Suprapubic skin (tissue), 4 donors: Measurements from ENCODE around the gene RPRD1B. TPM values are rescaled to one million over a fixed set of nuclear protein-coding genes. Genes with fewer than 3 reads are reported as not detected.

Experiments used
- DNase-seq, 2 donors: peaks; one replicate each; pipeline ENCODE4 v3.0.0-alpha.2; 2019; ENCODE audit warnings: low spot score in 2 of 2
- H3K27ac ChIP-seq: fragments of 200-600 bp; sonication (generic); one replicate; pipeline ENCODE4 v1.5.1; 2019
- H3K27me3 ChIP-seq: fragments of 200-600 bp; sonication (generic); one replicate; pipeline ENCODE4 v1.5.1; 2019
- H3K36me3 ChIP-seq: fragments of 200-600 bp; sonication (generic); one replicate; pipeline ENCODE4 v1.5.1; 2019
- H3K4me1 ChIP-seq: fragments of 200-600 bp; sonication (generic); one replicate; pipeline ENCODE4 v1.5.1; 2019
- H3K4me3 ChIP-seq: fragments of 200-600 bp; sonication (generic); one replicate; pipeline ENCODE4 v1.5.1; 2019; ENCODE audit warnings: mild to moderate bottlenecking
- H3K9me3 ChIP-seq: fragments of 200-600 bp; sonication (generic); one replicate; pipeline ENCODE4 v1.5.1; 2019
- EP300 ChIP-seq: sonication (generic); formaldehyde crosslinking; IDR thresholded peaks from one replicate; pipeline ENCODE4 v1.6.1; 2017; ENCODE audit warnings: antibody characterized with exemption
- POLR2A ChIP-seq, 2 donors: fragments of 450-650 bp; IDR thresholded peaks; one replicate each; pipeline ENCODE4 v1.6.1; 2017; ENCODE audit warnings: antibody characterized with exemption in 2 of 2, mild to moderate bottlenecking in 2 of 2, moderate library complexity in 2 of 2
- POLR2AphosphoS5 ChIP-seq, 3 donors: sonication (generic); formaldehyde crosslinking; IDR thresholded peaks; one replicate each; pipeline ENCODE4 v1.6.1; 2017; ENCODE audit warnings: antibody characterized with exemption in 3 of 3
- WGBS: methylation state at CpG from one replicate; pipeline ENCODE4 v1.1.5; 2018; 5-methylcytosine and 5-hydroxymethylcytosine counted together
- total RNA-seq, 4 donors: library from RNA; depleted of rRNA; stranded (reverse); fragments of >200 nt; gene quantifications; one replicate each; pipeline ENCODE4 v1.1.0, GENCODE V29; 2016
- TF ChIP-seq, protein P1 (sequence below), 2 donors: fragments of 200-600 bp in 1 of 2; fragments of 450-650 bp in 1 of 2; sonication (generic) in 1 of 2; IDR thresholded peaks; one replicate each; pipeline ENCODE4 v1.5.1; 2016 to 2019; ENCODE audit warnings: antibody characterized with exemption in 2 of 2, mild to moderate bottlenecking in 1 of 2, moderate library complexity in 1 of 2

The RPRD1B gene
- total RNA-seq, 4 donors from 2014 or later: 24.7 to 45.6 (median 27.7) TPM

DNA sequence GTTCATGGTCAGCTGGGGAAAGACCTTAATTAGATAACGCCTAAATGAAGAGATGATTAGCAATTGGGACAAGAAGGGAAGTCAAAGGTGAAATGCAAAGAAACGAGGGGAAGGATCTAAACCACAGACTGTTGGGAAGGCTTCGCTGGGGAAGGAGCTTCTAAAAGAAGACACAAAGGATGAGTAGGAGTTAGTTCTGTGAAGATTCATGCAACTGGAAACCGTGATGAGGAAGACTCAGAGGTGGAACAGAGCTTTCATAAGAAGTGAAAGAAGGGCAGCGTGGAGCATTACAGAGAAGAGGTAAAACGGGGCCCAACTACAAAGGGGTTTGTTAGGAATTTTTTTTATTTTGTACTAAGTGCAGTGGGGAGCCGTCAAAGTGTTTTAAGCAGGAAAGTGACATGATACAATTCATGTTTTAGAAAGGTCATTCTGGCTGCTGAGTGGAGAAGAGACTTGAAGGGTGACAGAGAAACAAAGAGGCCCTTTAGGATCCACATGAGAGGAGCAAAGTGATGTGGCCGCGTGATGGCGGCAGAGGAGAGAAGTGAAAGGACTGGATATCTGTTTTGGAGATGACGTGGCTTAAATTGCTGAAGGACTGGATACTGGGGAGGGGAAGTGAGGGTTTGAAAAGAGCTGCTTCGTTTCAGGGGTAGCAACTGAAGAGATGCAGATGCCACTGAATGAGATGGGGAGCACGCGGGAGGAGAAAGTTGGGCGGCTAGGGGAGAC, 33.9 kb upstream of the RPRD1B start:
- Histone ChIP-seq H3K36me3 (peaks cover 95% of the 10 kb centered on the region), H3K27me3 (no peaks in the 10 kb centered on the region), H3K27ac (no peak overlapping the region), H3K9me3 (no peaks in the 10 kb centered on the region), H3K4me3 (no peak overlapping the region), H3K4me1 (no peaks in the 10 kb centered on the region)
- WGBS: 89% methylated on average over 15 of the region's 15 CpGs
- TF ChIP-seq, protein P1, sequence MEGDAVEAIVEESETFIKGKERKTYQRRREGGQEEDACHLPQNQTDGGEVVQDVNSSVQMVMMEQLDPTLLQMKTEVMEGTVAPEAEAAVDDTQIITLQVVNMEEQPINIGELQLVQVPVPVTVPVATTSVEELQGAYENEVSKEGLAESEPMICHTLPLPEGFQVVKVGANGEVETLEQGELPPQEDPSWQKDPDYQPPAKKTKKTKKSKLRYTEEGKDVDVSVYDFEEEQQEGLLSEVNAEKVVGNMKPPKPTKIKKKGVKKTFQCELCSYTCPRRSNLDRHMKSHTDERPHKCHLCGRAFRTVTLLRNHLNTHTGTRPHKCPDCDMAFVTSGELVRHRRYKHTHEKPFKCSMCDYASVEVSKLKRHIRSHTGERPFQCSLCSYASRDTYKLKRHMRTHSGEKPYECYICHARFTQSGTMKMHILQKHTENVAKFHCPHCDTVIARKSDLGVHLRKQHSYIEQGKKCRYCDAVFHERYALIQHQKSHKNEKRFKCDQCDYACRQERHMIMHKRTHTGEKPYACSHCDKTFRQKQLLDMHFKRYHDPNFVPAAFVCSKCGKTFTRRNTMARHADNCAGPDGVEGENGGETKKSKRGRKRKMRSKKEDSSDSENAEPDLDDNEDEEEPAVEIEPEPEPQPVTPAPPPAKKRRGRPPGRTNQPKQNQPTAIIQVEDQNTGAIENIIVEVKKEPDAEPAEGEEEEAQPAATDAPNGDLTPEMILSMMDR (IDR thresholded peaks at IDR 0.05): no peak
- TF ChIP-seq POLR2AphosphoS5 (IDR thresholded peaks at IDR 0.05) (no peak), EP300 (no peak), POLR2A (IDR thresholded peaks at IDR 0.05) (no peak)
- DNase-seq: no peak

DNA sequence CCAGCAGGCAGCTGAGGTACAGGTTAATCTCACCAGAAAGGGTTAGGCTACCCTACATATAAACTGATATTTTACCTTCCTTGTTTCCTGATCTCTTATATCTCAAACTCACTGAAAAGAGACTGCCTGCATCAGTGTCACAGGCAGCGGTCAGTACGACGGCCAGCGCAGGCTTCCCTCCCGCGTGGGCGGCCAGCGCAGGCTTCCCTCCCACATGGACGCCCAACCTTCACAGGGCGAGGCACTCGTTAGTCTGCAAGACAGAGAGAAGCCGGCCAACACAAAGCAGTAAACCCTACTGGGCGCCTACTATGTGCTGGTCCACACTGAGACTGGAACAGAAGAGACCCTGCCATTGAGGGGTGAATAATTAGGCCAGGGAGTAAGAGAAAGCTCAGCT, 33.3 kb upstream of the RPRD1B start:
- Histone ChIP-seq H3K4me1 (no peaks in the 10 kb centered on the region), H3K27ac (no peak overlapping the region), H3K9me3 (no peaks in the 10 kb centered on the region), H3K4me3 (no peak overlapping the region), H3K36me3 (peaks cover 93% of the 10 kb centered on the region), H3K27me3 (no peaks in the 10 kb centered on the region)
- no peak for DNase-seq
- 96% methylated on average over 13 of the region's 13 CpGs for WGBS
- TF ChIP-seq POLR2AphosphoS5 (IDR thresholded peaks at IDR 0.05) (no peak), EP300 (no peak), POLR2A (IDR thresholded peaks at IDR 0.05) (no peak)
- TF ChIP-seq, protein P1 (IDR thresholded peaks at IDR 0.05): no peak

DNA sequence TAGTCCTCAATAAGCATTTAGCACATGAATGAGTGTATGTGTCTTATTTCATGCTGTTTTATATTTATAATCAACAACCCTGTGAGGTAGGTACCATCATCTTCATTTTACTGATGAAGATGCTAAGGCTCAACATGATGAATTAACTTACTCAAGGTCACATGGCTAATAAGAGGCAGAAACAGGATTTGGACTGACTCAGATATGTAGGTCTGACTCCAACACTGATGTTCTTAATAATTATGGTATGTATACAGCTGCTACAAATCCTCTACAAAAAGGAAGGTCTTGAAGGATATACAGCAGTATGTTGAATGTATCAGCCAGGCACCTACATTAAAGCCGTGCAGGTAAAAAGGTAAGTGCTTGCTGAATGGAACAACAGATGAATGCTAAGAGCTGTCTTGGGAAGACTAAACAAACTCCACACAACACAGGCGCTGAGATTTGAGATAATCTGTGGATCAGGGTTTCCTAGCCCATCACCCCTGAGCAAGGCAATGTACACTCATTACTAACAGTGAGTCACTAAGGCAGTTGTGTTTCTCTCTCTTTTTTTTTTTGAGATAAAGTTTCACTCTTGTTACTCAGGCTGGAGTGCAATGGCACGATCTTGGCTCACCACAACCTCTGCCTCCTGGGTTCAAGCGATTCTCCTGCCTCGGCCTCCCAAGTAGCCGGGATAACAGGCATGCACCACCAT, 32.2 kb upstream of the RPRD1B start:
- no peak for TF ChIP-seq POLR2A (IDR thresholded peaks at IDR 0.05)
- TF ChIP-seq, protein P1 (IDR thresholded peaks at IDR 0.05): no peak
- no peak overlapping the region for H3K4me3 ChIP-seq
- H3K4me1 ChIP-seq: no peaks in the 10 kb centered on the region
- DNase-seq: no peak
- H3K9me3 ChIP-seq: no peaks in the 10 kb centered on the region
- H3K27ac ChIP-seq: no peak overlapping the region
- peaks cover 85% of the 10 kb centered on the region for H3K36me3 ChIP-seq
- no peaks in the 10 kb centered on the region for H3K27me3 ChIP-seq
- 93% methylated on average over 6 of the region's 6 CpGs for WGBS

DNA sequence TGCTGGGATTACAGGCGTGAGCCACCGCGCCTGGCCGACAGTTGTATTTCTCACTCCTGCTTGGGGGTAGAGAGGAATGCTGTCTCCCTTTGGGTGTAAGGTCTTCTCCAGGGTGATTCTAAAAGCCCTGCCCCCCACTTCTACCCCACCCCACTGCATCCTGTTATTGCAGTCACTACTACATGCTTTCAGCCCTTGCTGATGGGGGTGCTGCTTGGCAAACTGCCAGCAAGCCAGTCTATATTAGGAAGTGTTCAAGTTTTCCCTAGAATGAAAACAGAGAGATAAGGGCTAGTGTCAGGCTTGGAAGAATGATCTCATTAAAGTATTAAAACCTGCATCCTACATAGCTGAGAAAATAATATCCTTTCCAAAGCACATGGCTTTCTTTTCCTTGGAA, 31.6 kb upstream of the RPRD1B start:
- no peak for DNase-seq
- WGBS: no CpG with 5 or more reads among the region's 4 CpGs
- Histone ChIP-seq H3K27ac (no peak overlapping the region), H3K4me3 (no peak overlapping the region), H3K27me3 (no peaks in the 10 kb centered on the region), H3K36me3 (peaks cover 78% of the 10 kb centered on the region), H3K4me1 (no peaks in the 10 kb centered on the region), H3K9me3 (no peaks in the 10 kb centered on the region)
- TF ChIP-seq POLR2AphosphoS5 (IDR thresholded peaks at IDR 0.05) (no peak), EP300 (no peak)

DNA sequence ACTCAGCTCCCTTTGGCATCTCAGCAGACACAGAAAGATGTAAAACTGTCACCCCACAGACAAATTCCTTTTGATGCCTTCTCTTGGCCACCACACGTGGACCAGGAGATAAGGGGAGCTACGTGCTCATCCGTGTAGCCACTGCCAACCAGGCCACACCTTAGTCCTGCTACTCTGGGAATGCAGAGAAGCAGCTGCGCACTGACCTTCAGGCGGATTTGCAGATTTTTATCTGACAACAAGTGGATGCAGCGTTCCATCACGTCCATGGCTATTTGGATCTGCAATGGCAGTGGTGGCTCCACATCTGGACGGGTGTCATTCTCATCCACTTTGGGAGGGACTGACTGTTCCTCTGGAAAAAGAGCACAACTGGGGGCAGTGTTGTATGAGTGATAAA, 31.1 kb upstream of the RPRD1B start:
- TF ChIP-seq, protein P1 (IDR thresholded peaks at IDR 0.05): no peak
- no peak for TF ChIP-seq POLR2AphosphoS5 (IDR thresholded peaks at IDR 0.05)
- TF ChIP-seq POLR2A (IDR thresholded peaks at IDR 0.05): no peak
- no peak for TF ChIP-seq EP300
- WGBS: 89% methylated on average over 8 of the region's 8 CpGs
- Histone ChIP-seq H3K4me3 (no peak overlapping the region), H3K4me1 (no peaks in the 10 kb centered on the region), H3K27me3 (no peaks in the 10 kb centered on the region), H3K36me3 (peaks cover 74% of the 10 kb centered on the region), H3K9me3 (no peaks in the 10 kb centered on the region), H3K27ac (no peak overlapping the region)
- no peak for DNase-seq
